Heart left ventricle (tissue), 16 donors: ENCODE measurements around the gene ABCA12. TPM values are rescaled to one million over a fixed set of nuclear protein-coding genes. Genes with fewer than 3 reads are reported as not detected.

Source experiments
- ATAC-seq, 4 donors: fragments of 200-7000 bp; cut with Tn5 transposase; one replicate each; pipeline ENCODE4 v1.9.1; 2020 to 2022; ENCODE audit warnings: moderate library complexity in 4 of 4, mild to moderate bottlenecking in 3 of 4, moderate number of reproducible peaks in 1 of 4
- DNase-seq, 5 donors: peaks; one replicate each; pipeline ENCODE4 v3.0.0-alpha.2; 2020
- H3K27ac ChIP-seq, 12 donors: fragments of 200-600 bp; sonication (generic) in 4 of 12; one replicate each; pipeline versions ENCODE4 v1.5.0 to v1.8.0; 2016 to 2022; ENCODE audit warnings: mild to moderate bottlenecking in 2 of 12
- H3K27me3 ChIP-seq, 9 donors: fragments of 200-600 bp; sonication (generic) in 2 of 9; one replicate each; pipeline versions ENCODE4 v1.5.1 to v1.8.0; 2016 to 2022; ENCODE audit warnings: mild to moderate bottlenecking in 3 of 9
- H3K36me3 ChIP-seq, 9 donors: fragments of 200-600 bp; sonication (generic) in 2 of 9; one replicate each; pipeline versions ENCODE4 v1.5.0 to v1.8.0; 2018 to 2022; ENCODE audit warnings: mild to moderate bottlenecking in 2 of 9
- H3K4me1 ChIP-seq, 12 donors: fragments of 200-600 bp; sonication (generic) in 4 of 12; one replicate each; pipeline versions ENCODE4 v1.5.0 to v1.8.0; 2016 to 2022; ENCODE audit warnings: mild to moderate bottlenecking in 3 of 12
- H3K4me3 ChIP-seq, 12 donors: fragments of 200-600 bp; sonication (generic) in 4 of 12; one replicate each; pipeline versions ENCODE4 v1.5.0 to v1.8.0; 2017 to 2022; ENCODE audit warnings: mild to moderate bottlenecking in 9 of 12, moderate library complexity in 4 of 12
- H3K9me3 ChIP-seq, 12 donors: fragments of 200-600 bp; sonication (generic) in 4 of 12; one replicate each; pipeline versions ENCODE4 v1.5.0 to v1.8.0; 2016 to 2022; ENCODE audit warnings: mild to moderate bottlenecking in 1 of 12
- CTCF ChIP-seq, 12 donors: fragments of 200-600 bp; sonication (generic) in 4 of 12; IDR thresholded peaks; one replicate each; pipeline versions ENCODE4 v1.5.0 to v1.8.0; 2018 to 2022; ENCODE audit warnings: antibody characterized with exemption in 12 of 12, mild to moderate bottlenecking in 5 of 12
- POLR2A ChIP-seq, 2 donors: fragments of 450-650 bp; IDR thresholded peaks; one replicate each; pipeline ENCODE4 v1.6.1; 2017; ENCODE audit warnings: antibody characterized with exemption in 2 of 2, mild to moderate bottlenecking in 2 of 2, moderate library complexity in 2 of 2
- WGBS, 4 donors: extraction: QIAGEN DNeasy Blood & Tissue Kit in 2 of 4; methylation state at CpG; one replicate each; pipeline versions ENCODE4 v1.1.5 to v1.1.7; 2013 to 2018; 5-methylcytosine and 5-hydroxymethylcytosine counted together
- intact Hi-C, 10 donors: fragments of 100-400 bp; cut with DNase I; formaldehyde crosslinking; loops; one replicate each; pipeline versions ENCODE4 v1.11.1 to v1.14.2; 2022
- polyA plus RNA-seq, 2 donors: library from polyadenylated mRNA; stranded (reverse); fragments of 200-250 nt; gene quantifications; one replicate each; pipeline ENCODE4 v1.2.3, GENCODE V29; 2013
- total RNA-seq, 9 donors: library from RNA; depleted of rRNA in 2 of 9; stranded (reverse); fragments of >200 nt in 2 of 9; fragmentation: NEBNext Ultra II Directional in 3 of 9; extraction: Animal tissue kit (Norgen Biotek cat#: 25700) in 3 of 9; gene quantifications; one replicate each; pipeline versions ENCODE4 v1.1.0 to v1.2.4, GENCODE V29; 2016 to 2023
- donor health status: ischemic (EF 13 %, LVEDD 7.1; RV severe dilation, severe dysfunction).
- donor health status: healthy with polysubstance abuse.
- donor health status: DM: no; HTN: yes; CAD: no.
- donor health status: DM: no; HTN: no; CAD: no.
- donor health status: ischemic (EF 25% LVEDD 6.9; RV normal size, moderate dysfunction).
- donor health status: ischemic (EF 25% LVEDD 5.7; RV mildly dilated, moderate dysfunction).
- donor health status: healthy.
- donor health status: DM: yes; HTN: yes; CAD: no.
- donor health status: ischemic (EF 35%, LVEDD 5.7; RV mildly dilated, moderate dysfunction).
- donor health status: nonischemic (EF 11% LVEDD 7.7; RV severe dilation, severe dysfunction).
- donor health status: DM: yes; HTN: yes; CAD: no.
- donor health status: PGD.
- donor health status: ischemic (EF 29% LVEDD 5.4; RV normal size, mild dysfunction).
- donor health status: nonischemic (EF 23%, LVEDD 6.1; RV moderate dilation, normal function).

ABCA12 gene
- total and polyA plus RNA-seq, 11 donors, result 0.02 TPM; not detected in 10

GRCh38 chr2:215052810-215053209, 85.6 kb downstream of the ABCA12 start:
- WGBS, 4 donors, result 87 to 93% (median 90%) methylated on average over 3 of the region's 3 CpGs
- H3K27me3 ChIP-seq, result no peaks in the 10 kb centered on the region
- no peak overlapping the region for H3K27ac ChIP-seq
- H3K9me3 ChIP-seq, result peaks cover 0 to 7% (median 0%) of the 10 kb centered on the region in 12 donors
- no peak for ATAC-seq
- intact Hi-C loops, result no loop called here
- H3K36me3 ChIP-seq, result no peaks in the 10 kb centered on the region
- DNase-seq, result no peak
- H3K4me3 ChIP-seq, result no peak overlapping the region
- H3K4me1 ChIP-seq, result no peaks in the 10 kb centered on the region
- TF ChIP-seq POLR2A (IDR thresholded peaks at IDR 0.05) (no peak), CTCF (IDR thresholded peaks at IDR 0.05) (no peak)

DNA sequence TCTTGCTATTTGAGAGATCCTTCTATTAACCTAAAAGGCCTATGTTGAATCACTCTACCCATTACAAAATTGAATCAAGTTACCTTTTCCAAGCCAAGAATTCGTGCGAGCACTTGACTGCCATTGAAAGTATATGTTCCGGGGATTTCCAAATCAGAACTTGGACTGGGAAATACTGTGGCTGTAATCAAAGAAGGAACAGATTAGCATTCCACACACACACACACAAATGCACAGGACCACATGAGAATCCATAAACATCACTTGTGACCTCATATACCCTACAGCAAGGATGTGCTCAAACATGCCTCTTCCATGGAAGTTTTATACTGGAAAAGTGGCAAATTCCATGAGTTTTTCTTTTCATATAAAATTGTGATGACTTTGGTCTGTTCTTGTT, 86.0 kb downstream of the ABCA12 start:
- intact Hi-C loops, result no loop called here
- no peak for TF ChIP-seq CTCF (IDR thresholded peaks at IDR 0.05)
- no peak for TF ChIP-seq POLR2A (IDR thresholded peaks at IDR 0.05)
- ATAC-seq (no peak), DNase-seq (no peak)
- H3K9me3 ChIP-seq, result peaks cover 0 to 7% (median 0%) of the 10 kb centered on the region in 12 donors
- H3K27ac ChIP-seq, result no peak overlapping the region
- H3K27me3 ChIP-seq, result no peaks in the 10 kb centered on the region
- no peak overlapping the region for H3K4me3 ChIP-seq
- whole genome bisulfite sequencing, 4 donors, result 90 to 98% (median 92%) methylated on average over 3 of the region's 3 CpGs
- H3K36me3 ChIP-seq, result no peaks in the 10 kb centered on the region
- H3K4me1 ChIP-seq, result no peaks in the 10 kb centered on the region

GRCh38 chr2:215049341-215049740, 89.1 kb downstream of the ABCA12 start:
- intact Hi-C loops, result no loop called here
- no peaks in the 10 kb centered on the region for H3K27me3 ChIP-seq
- no peak overlapping the region for H3K27ac ChIP-seq
- DNase-seq (no peak), ATAC-seq (no peak)
- TF ChIP-seq POLR2A (IDR thresholded peaks at IDR 0.05), result no peak
- TF ChIP-seq CTCF (IDR thresholded peaks at IDR 0.05), result no peak
- H3K36me3 ChIP-seq, result no peaks in the 10 kb centered on the region
- no peak overlapping the region for H3K4me3 ChIP-seq
- H3K4me1 ChIP-seq, result no peaks in the 10 kb centered on the region
- 80 to 92% (median 83%) methylated on average over 2 of the region's 2 CpGs for WGBS, 4 donors
- peaks cover 0 to 12% (median 3%) of the 10 kb centered on the region in 12 donors for H3K9me3 ChIP-seq

DNA sequence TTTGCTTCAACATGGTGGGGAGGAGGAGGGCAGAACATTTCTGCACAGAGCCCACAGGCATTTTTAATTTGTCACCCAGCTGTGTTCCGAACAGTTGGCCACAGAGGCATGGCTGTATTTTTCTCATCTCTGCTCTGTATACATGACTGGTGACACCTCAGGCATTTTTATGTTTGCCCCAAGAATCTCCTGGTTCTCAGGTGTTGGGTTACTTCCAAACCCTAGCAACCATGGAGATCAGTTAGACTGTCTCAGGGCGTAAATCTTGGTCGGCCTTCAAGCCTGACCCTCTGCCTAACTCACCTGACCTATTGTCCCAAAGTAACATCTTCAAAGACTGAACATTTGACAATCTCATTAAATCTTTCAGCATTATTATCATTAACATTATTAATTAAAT, 100.0 kb downstream of the ABCA12 start:
- ATAC-seq, result no peak
- H3K9me3 ChIP-seq, result peaks cover 0 to 6% (median 0%) of the 10 kb centered on the region in 12 donors
- DNase-seq, result no peak
- no peak overlapping the region for H3K4me3 ChIP-seq
- H3K27ac ChIP-seq, result no peak overlapping the region
- TF ChIP-seq CTCF (IDR thresholded peaks at IDR 0.05) (no peak), POLR2A (IDR thresholded peaks at IDR 0.05) (no peak)
- H3K36me3 ChIP-seq, result no peaks in the 10 kb centered on the region
- H3K27me3 ChIP-seq, result no peaks in the 10 kb centered on the region
- WGBS, 4 donors, result 89 to 94% (median 92%) methylated on average over 3 of the region's 3 CpGs
- H3K4me1 ChIP-seq, result no peaks in the 10 kb centered on the region
- intact Hi-C loops, result no loop called here
